HepG2 (cell line): ENCODE results near the gene ZFP36. TPM values are rescaled to one million over a fixed set of nuclear protein-coding genes. Genes with fewer than 3 reads are reported as not detected.
A peak's percentile ranks its signal among the peaks of the same experiment; 100 is the strongest.

Experiments
- ATAC-seq: fragments of 200-7000 bp; cut with Tn5 transposase; 3 replicates; pipeline ENCODE4 v1.9.1; 2020; ENCODE audit warnings: mild to moderate bottlenecking, moderate library complexity
- BruUV-seq: library from RNA; stranded (reverse); fragments of 400-500 nt; replicated peaks from 2 replicates; lab custom pipeline; 2021; lab: Mats Ljungman, UMichigan
- CTCF ChIA-PET: fragments of 300-600 bp; formaldehyde crosslinking; extraction: SDS; loops from one replicate; lab custom pipeline; 2021; ENCODE audit warnings: low total read pairs, inconsistent platforms, low intra/inter-chr PET ratio; lab: Yijun Ruan, JAX
- POLR2A ChIA-PET: fragments of 350-600 bp; sonication (Branson Sonifier 250); formaldehyde crosslinking; loops from one replicate; lab custom pipeline; 2020; ENCODE audit warnings: antibody characterized with exemption, inconsistent platforms; lab: Yijun Ruan, JAX
- DNase-seq: peaks from one replicate; pipeline ENCODE4 v3.0.0-alpha.2; 2015; ENCODE audit warnings: low spot score
- FAIRE-seq: peaks from 3 replicates; lab custom pipeline; 2011; peaks lifted over from hg19 to GRCh38; lab: Jason Lieb, UNC
- H2AFZ ChIP-seq: one replicate; pipeline ENCODE4 v1.6.1; 2011; ENCODE audit warnings: low read length, inconsistent platforms
- H3K27ac ChIP-seq: fragments of 300-600 bp; 3 replicates; pipeline ENCODE4 v1.8.0; 2011; ENCODE audit warnings: mixed run types, mild to moderate bottlenecking, mixed read lengths, low read length, inconsistent platforms; ENCODE audit not compliant: insufficient read depth; ENCODE audit errors: extremely low read length
- H3K27me3 ChIP-seq, 2 experiments: fragments of 200-600 bp in 1 of 2; 2 replicates in 1 of 2; 3 replicates in 1 of 2; pipeline versions ENCODE4 v1.6.0 to v1.8.0; 2011; ENCODE audit warnings: low read length in 2 of 2, mild to moderate bottlenecking in 2 of 2, moderate library complexity in 2 of 2, inconsistent platforms in 1 of 2; ENCODE audit not compliant: insufficient read depth in 2 of 2, control insufficient read depth in 1 of 2
- H3K36me3 ChIP-seq, 2 experiments: fragments of 200-600 bp in 1 of 2; replicated peaks in 1 of 2; 2 replicates in 1 of 2; 3 replicates in 1 of 2; pipeline versions ENCODE4 v1.5.1 to v1.8.0; 2011; ENCODE audit warnings: low read length in 2 of 2, inconsistent platforms in 1 of 2; ENCODE audit not compliant: insufficient read depth in 2 of 2, control insufficient read depth in 1 of 2
- H3K4me1 ChIP-seq: 2 replicates; pipeline ENCODE4 v1.5.1; 2012; ENCODE audit warnings: low read length, inconsistent platforms; ENCODE audit not compliant: insufficient read depth
- H3K4me2 ChIP-seq: 2 replicates; pipeline ENCODE4 v1.6.0; 2011; ENCODE audit warnings: low read depth, low read length, inconsistent platforms
- H3K4me3 ChIP-seq, 3 experiments: fragments of 200-600 bp in 1 of 3; sonication (generic), shearing (Covaris generic) in 1 of 3; replicated peaks in 1 of 3; 2 replicates each; pipeline ENCODE4 v1.5.1; 2011 to 2016; ENCODE audit warnings: low read length in 3 of 3, inconsistent platforms in 2 of 3, low read depth in 2 of 3, mild to moderate bottlenecking in 2 of 3, control low read depth in 1 of 3, mixed read lengths in 1 of 3; ENCODE audit not compliant: insufficient read depth in 1 of 3
- H3K79me2 ChIP-seq: one replicate; pipeline ENCODE4 v1.6.1; 2011; ENCODE audit warnings: low read length, inconsistent platforms; ENCODE audit not compliant: insufficient read depth
- H3K9ac ChIP-seq: 2 replicates; pipeline ENCODE4 v1.6.0; 2011; ENCODE audit warnings: mild to moderate bottlenecking, low read depth, low read length, inconsistent platforms; ENCODE audit not compliant: insufficient read depth
- H3K9me3 ChIP-seq: 2 replicates; pipeline ENCODE4 v1.5.1; 2012; ENCODE audit warnings: mild to moderate bottlenecking, low read length
- H4K20me1 ChIP-seq: 2 replicates; pipeline ENCODE4 v1.6.0; 2011; ENCODE audit warnings: inconsistent platforms, mild to moderate bottlenecking, low read length, moderate library complexity; ENCODE audit not compliant: insufficient read depth
- CENPT ChIP-seq: sonication (generic); formaldehyde crosslinking; IDR thresholded peaks from 2 replicates; pipeline ENCODE4 v1.8.0; 2022; ENCODE audit warnings: low read depth, mild to moderate bottlenecking, moderate library complexity, missing genetic modification reagents
- HOXA5 ChIP-seq: sonication (generic); formaldehyde crosslinking; IDR thresholded peaks from 2 replicates; pipeline ENCODE4 v1.4.0; 2020; ENCODE audit warnings: missing genetic modification reagents
- JDP2 ChIP-seq: sonication (generic); formaldehyde crosslinking; IDR thresholded peaks from 2 replicates; pipeline ENCODE4 v1.8.1; 2022; ENCODE audit warnings: missing genetic modification reagents, borderline replicate concordance
- MAFK ChIP-seq, 2 experiments: IDR thresholded peaks in 1 of 2; conservative IDR thresholded peaks in 1 of 2; 2 replicates each; pipeline ENCODE4 v1.6.1; 2011; ENCODE audit warnings: improper control_type of control experiment in 2 of 2, low read length in 2 of 2
- MEF2D ChIP-seq: sonication (generic); formaldehyde crosslinking; IDR thresholded peaks from 2 replicates; pipeline ENCODE4 v1.5.1; 2020; ENCODE audit warnings: mild to moderate bottlenecking, missing genetic modification reagents
- PLSCR1 ChIP-seq: sonication (generic); formaldehyde crosslinking; IDR thresholded peaks from 2 replicates; pipeline ENCODE4 v1.5.0; 2020; ENCODE audit warnings: missing genetic modification reagents, mild to moderate bottlenecking, borderline replicate concordance
- RELA ChIP-seq: sonication (generic); formaldehyde crosslinking; IDR thresholded peaks from 2 replicates; pipeline ENCODE4 v1.4.0; 2020; ENCODE audit warnings: missing genetic modification reagents
- SMARCE1 ChIP-seq: fragments of 450-650 bp; IDR thresholded peaks from 2 replicates; pipeline ENCODE4 v1.6.1; 2017; ENCODE audit warnings: borderline replicate concordance
- SOX13 ChIP-seq, 3 experiments: fragments of 450-650 bp in 1 of 3; sonication (generic) in 1 of 3; formaldehyde crosslinking in 1 of 3; IDR thresholded peaks in 2 of 3; conservative IDR thresholded peaks in 1 of 3; 2 replicates each; pipeline versions ENCODE4 v1.5.0 to v1.6.1; 2016 to 2020; ENCODE audit warnings: antibody characterized with exemption in 1 of 3, mild to moderate bottlenecking in 1 of 3, missing compliant biosample characterization in 1 of 3, missing genetic modification reagents in 1 of 3, moderate library complexity in 1 of 3
- TBX2 ChIP-seq: sonication (generic); formaldehyde crosslinking; IDR thresholded peaks from 2 replicates; pipeline ENCODE4 v1.5.0; 2020; ENCODE audit warnings: missing genetic modification reagents, mild to moderate bottlenecking, borderline replicate concordance
- ZBTB3 ChIP-seq: sonication (generic); formaldehyde crosslinking; IDR thresholded peaks from 2 replicates; pipeline ENCODE4 v1.4.0; 2020; ENCODE audit warnings: low read depth, mild to moderate bottlenecking, moderate library complexity, missing genetic modification reagents, borderline replicate concordance
- ZMAT5 ChIP-seq: sonication (generic); formaldehyde crosslinking; IDR thresholded peaks from 2 replicates; pipeline ENCODE4 v1.5.0; 2020; ENCODE audit warnings: mild to moderate bottlenecking, low read depth, missing genetic modification reagents, borderline replicate concordance
- ZNF121 ChIP-seq: sonication (generic); formaldehyde crosslinking; IDR thresholded peaks from 2 replicates; pipeline ENCODE4 v1.5.0; 2020; ENCODE audit warnings: mild to moderate bottlenecking, missing genetic modification reagents
- ZNF44 ChIP-seq: sonication (generic); formaldehyde crosslinking; IDR thresholded peaks from 2 replicates; pipeline ENCODE4 v1.5.1; 2020; ENCODE audit warnings: mild to moderate bottlenecking, missing genetic modification reagents
- ZNF451 ChIP-seq: sonication (generic); formaldehyde crosslinking; IDR thresholded peaks from 2 replicates; pipeline ENCODE4 v1.5.0; 2020; ENCODE audit warnings: mild to moderate bottlenecking, missing genetic modification reagents
- ZNF780A ChIP-seq: sonication (generic); formaldehyde crosslinking; IDR thresholded peaks from 2 replicates; pipeline ENCODE4 v1.8.0; 2022; ENCODE audit warnings: mild to moderate bottlenecking, missing genetic modification reagents, moderate library complexity
- ZSCAN5A ChIP-seq: sonication (generic); formaldehyde crosslinking; IDR thresholded peaks from 2 replicates; pipeline ENCODE4 v1.8.0; 2022; ENCODE audit warnings: mild to moderate bottlenecking, missing genetic modification reagents, borderline replicate concordance
- WGBS: methylation state at CpG from one replicate; pipeline ENCODE4 v1.1.6; 2017; ENCODE audit warnings: low lambda C conversion rate; 5-methylcytosine and 5-hydroxymethylcytosine counted together
- in situ Hi-C: cut with HindIII; loops from 2 replicates; pipeline ENCODE4 v1.10.0; 2017; ENCODE audit warnings: low pct_unique_long_range_greater_than_20kb; ENCODE audit not compliant: extremely low pct_ligation_motif_present
- intact Hi-C: fragments of 100-400 bp; cut with micrococcal nuclease; formaldehyde crosslinking; loops from one replicate; pipeline ENCODE4 v1.10.0; 2022; ENCODE audit not compliant: unreplicated experiment
- polyA plus RNA-seq, 8 experiments: library from polyadenylated mRNA; depleted of rRNA in 3 of 8; stranded (reverse) in 7 of 8; unstranded in 1 of 8; fragments of >200 nt; fragmentation: Illumina TruSeq in 4 of 8; extraction: Trizol in 4 of 8; gene quantifications; 2 replicates each; pipeline versions ENCODE4 v1.2.1 to v1.2.3, GENCODE V29; 2011 to 2016; ENCODE audit warnings: low read depth in 4 of 8, missing spikeins in 1 of 8, mixed read lengths in 1 of 8; ENCODE audit not compliant: insufficient read depth in 1 of 8
- total RNA-seq, 5 experiments: library from RNA; depleted of rRNA; stranded (reverse); fragments of >200 nt; fragmentation: Illumina TruSeq; extraction: Trizol; gene quantifications; 2 replicates each; pipeline ENCODE4 v1.2.3, GENCODE V29; 2016; ENCODE audit warnings: low read depth in 1 of 5

The ZFP36 gene
- total and polyA plus RNA-seq, 2 of the 13 experiments (the other 11 are each of a cell fraction or from before 2014, with no cell fraction given), result 1.4 to 1.7 TPM

GRCh38 chr19:39401070-39401548 lies 5.5 kb upstream of the ZFP36 start (continued):
- no peak for TF ChIP-seq ZNF451 (CRISPR knock-in tag)
- TF ChIP-seq MAFK (conservative IDR thresholded peaks at IDR 0.05 in 1 of 2, IDR thresholded peaks at IDR 0.05 in 1 of 2; ENCODE audit: low read length in 2 of 2), result peak in 1 of 2 experiments; percentile 41; a peak in 1 of 4 replicates
- no peak for TF ChIP-seq ZNF121 (CRISPR knock-in tag)
- TF ChIP-seq HOXA5 (CRISPR knock-in tag), result 0 out of 2 replicates have a peak, but pooled peaks have one; percentile 22
- peak; percentile 22; the same call in 1 of the 2 replicates for TF ChIP-seq SOX13 (IDR thresholded peaks at IDR 0.05)
- TF ChIP-seq SOX13 (CRISPR knock-in tag; conservative IDR thresholded peaks at IDR 0.05 in 1 of 2, IDR thresholded peaks at IDR 0.05 in 1 of 2), result no peak
- 0 out of 2 replicates have a peak, but pooled peaks have one; percentile 7 for TF ChIP-seq CENPT (CRISPR knock-in tag)

DNA sequence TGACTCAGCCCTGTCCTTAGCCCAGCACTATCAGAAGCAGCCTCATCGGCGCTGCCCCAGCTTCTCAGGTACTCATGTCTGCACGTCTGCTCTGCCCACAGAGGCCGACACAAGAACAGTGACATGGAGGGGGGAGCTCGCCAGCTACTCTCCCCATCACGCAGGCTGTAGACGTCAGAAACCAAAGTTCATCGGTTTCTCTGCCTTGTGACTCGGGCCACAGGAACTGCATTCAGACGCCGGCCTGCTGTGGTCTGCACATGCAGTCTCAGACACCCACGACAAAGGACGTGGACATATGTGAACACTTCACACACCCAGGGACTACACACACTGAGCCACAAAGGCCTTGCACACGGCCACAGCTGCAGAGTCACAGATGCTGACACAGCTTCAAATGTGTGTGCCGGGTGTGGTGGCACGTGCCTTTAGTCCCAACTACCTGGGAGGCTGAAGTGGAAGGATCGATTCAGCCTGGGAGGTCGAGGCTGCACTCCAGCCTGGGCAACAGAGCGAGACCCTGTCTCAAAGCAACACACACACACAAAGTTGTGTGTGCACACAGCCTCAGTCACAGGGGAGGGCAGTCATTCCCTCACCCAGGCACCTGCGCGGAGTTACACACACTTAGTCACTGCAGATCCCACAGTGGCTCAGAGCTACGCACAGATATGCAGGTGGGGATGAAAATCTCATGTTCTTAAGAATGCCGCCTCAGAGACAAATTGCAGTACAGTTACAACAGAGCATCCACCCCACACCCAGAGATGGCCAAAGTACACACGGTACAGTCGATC lies 4.9 kb upstream of the ZFP36 start:
- DNase-seq (peak; percentile 96), FAIRE-seq (peak; percentile 93), ATAC-seq (peak; percentile 79)
- Histone ChIP-seq H3K36me3 (no peaks in the 10 kb centered on the region), H3K9ac (peak overlapping the region; percentile 77), H4K20me1 (no peaks in the 10 kb centered on the region), H3K27ac (peak overlapping the region; percentile 98), H3K79me2 (peaks cover under 1% of the 10 kb centered on the region), H3K4me3 (peak overlapping the region in 1 of 3 experiments; percentile 49; a peak in 2 of 6 replicates), H2AFZ (no peak overlapping the region), H3K4me2 (peak overlapping the region; percentile 67), H3K27me3 (no peaks in the 10 kb centered on the region; a peak in 1 of 5 replicates), H3K4me1 (peaks cover 76% of the 10 kb centered on the region), H3K9me3 (no peaks in the 10 kb centered on the region)
- intact Hi-C loops (loop anchor here (1.0 to 5.0 kb wide), 2 partner anchors 10 to 1041 kb away; partner anchors contain the start of gene SERTAD3), in situ Hi-C loops (no loop called here)
- ChIA-PET CTCF (interaction anchor here (0.7 kb wide), 1 partner anchor 11 kb away, joined by 3 read pairs; the partner anchor contains the start of gene PLEKHG2), POLR2A (interaction anchor here (0.9 to 2.7 kb wide), 13 partner anchors 10 to 256 kb away, joined by 3 to 64 read pairs (median 8); partner anchors contain the start of genes MED29, PAF1, PLEKHG2 and RPS16)
- 7% methylated on average over 8 of the region's 25 CpGs for WGBS
- no TSS peak for BruUV-seq
- no peak for TF ChIP-seq PLSCR1
- no peak for TF ChIP-seq ZMAT5 (CRISPR knock-in tag)
- no peak for TF ChIP-seq ZNF44 (CRISPR knock-in tag)
- 0 out of 2 replicates have a peak, but pooled peaks have one; percentile 60 for TF ChIP-seq ZBTB3 (CRISPR knock-in tag)
- TF ChIP-seq CENPT (CRISPR knock-in tag), result no peak; the same call in 1 of the 2 replicates
- no peak for TF ChIP-seq RELA (CRISPR knock-in tag)
- peak; percentile 76; the same call in 1 of the 2 replicates for TF ChIP-seq ZSCAN5A (CRISPR knock-in tag)
- TF ChIP-seq ZNF780A (CRISPR knock-in tag), result no peak
- TF ChIP-seq MEF2D (CRISPR knock-in tag), result peak; percentile 85
- no peak; the same call in 1 of the 2 replicates for TF ChIP-seq JDP2 (CRISPR knock-in tag)
- TF ChIP-seq SMARCE1, result no peak
- peak; percentile 81; the same call in 1 of the 2 replicates for TF ChIP-seq TBX2
- TF ChIP-seq SOX13 (IDR thresholded peaks at IDR 0.05), result no peak
- peak in 1 of 2 experiments; percentile 56; a peak in 2 of 4 replicates for TF ChIP-seq SOX13 (CRISPR knock-in tag; conservative IDR thresholded peaks at IDR 0.05 in 1 of 2, IDR thresholded peaks at IDR 0.05 in 1 of 2)
